ENCODE data around the gene TTC39B. TPM values are rescaled to one million over a fixed set of nuclear protein-coding genes. Genes with fewer than 3 reads are reported as not detected.
A peak's percentile ranks its signal among the peaks of the same experiment; 100 is the strongest.

TTC39B gene
- total and polyA plus RNA-seq, 3 experiments from 2014 or later: 6.9 to 12.1 (median 11.3) TPM

DNA sequence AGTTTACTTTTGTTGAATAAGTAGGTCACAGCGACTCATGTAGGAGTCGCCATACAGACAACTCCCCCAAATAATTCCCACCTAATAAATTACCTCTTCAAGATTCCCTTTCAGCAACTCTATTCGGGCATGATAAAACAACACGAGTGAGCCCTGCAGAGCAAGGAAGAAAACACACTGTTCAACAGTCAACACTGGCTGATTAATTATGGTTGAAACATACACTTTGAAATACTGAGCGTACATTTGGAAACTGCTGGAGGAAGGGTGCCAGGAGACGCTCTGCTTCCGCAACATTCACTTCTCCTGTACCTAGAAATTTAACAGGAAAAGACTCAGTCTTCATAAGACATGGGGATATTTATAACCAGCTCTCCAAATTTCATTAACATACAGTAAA, 117.5 kb downstream of the TTC39B start:
- Histone ChIP-seq H3K9me3 (ENCODE audit: low read length) (no peaks in the 10 kb centered on the region), H3K27ac (ENCODE audit: low read depth, low read length) (no peak overlapping the region), H3K36me3 (ENCODE audit: insufficient read depth, low read length) (peaks cover 31% of the 10 kb centered on the region), H3K27me3 (ENCODE audit: insufficient read depth, low read length, poor library complexity, severe bottlenecking) (no peaks in the 10 kb centered on the region), H3K4me1 (ENCODE audit: insufficient read depth, low read length) (peaks cover 4% of the 10 kb centered on the region), H3K4me3 (ENCODE audit: low read length) (no peak overlapping the region)
- peaks cover 10 to 16% (median 12%) of the 10 kb centered on the region in 3 donors for H3K4me1 Mint-ChIP-seq
- no peak for DNase-seq
- H3K4me3 Mint-ChIP-seq: no peak overlapping the region
- peak overlapping the region in 1 of 8 donors; percentile 48 for H3K27ac Mint-ChIP-seq
- H3K36me3 Mint-ChIP-seq: peaks cover 18 to 93% (median 44%) of the 10 kb centered on the region in 3 donors
- CTCF ChIA-PET: no interaction called here
- H3K9me3 Mint-ChIP-seq: no peaks in the 10 kb centered on the region
- POLR2A ChIA-PET: no interaction called here
- H3K27me3 Mint-ChIP-seq: no peaks in the 10 kb centered on the region

DNA sequence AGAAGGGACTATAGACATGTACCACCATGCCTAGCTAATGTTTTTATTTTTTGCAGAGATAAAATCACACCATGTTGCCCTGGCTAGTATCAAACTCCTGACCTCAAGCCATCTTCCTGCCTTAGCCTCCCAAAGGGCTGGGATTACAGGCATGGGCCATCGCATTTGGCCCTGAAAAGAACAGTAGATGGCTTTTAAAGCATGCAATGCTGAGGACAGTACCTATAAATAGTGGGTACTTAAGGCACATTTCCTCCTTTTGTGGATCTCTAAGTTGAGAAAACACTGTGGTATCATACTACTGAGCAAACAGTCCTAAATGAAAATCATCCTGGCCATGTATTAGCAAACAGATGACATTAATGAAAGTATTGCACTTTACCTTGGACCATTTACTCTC, 119.4 kb downstream of the TTC39B start:
- H3K36me3 Mint-ChIP-seq: peaks cover 17 to 94% (median 44%) of the 10 kb centered on the region in 3 donors
- H3K9me3 Mint-ChIP-seq: no peaks in the 10 kb centered on the region
- DNase-seq: no peak
- Histone ChIP-seq H3K4me1 (ENCODE audit: insufficient read depth, low read length) (peaks cover 4% of the 10 kb centered on the region), H3K27me3 (ENCODE audit: insufficient read depth, low read length, poor library complexity, severe bottlenecking) (no peaks in the 10 kb centered on the region), H3K36me3 (ENCODE audit: insufficient read depth, low read length) (peaks cover 27% of the 10 kb centered on the region), H3K4me3 (ENCODE audit: low read length) (no peak overlapping the region), H3K27ac (ENCODE audit: low read depth, low read length) (no peak overlapping the region), H3K9me3 (ENCODE audit: low read length) (no peaks in the 10 kb centered on the region)
- no peak overlapping the region for H3K4me3 Mint-ChIP-seq
- ChIA-PET CTCF (no interaction called here), POLR2A (no interaction called here)
- H3K27ac Mint-ChIP-seq: no peak overlapping the region
- H3K4me1 Mint-ChIP-seq: peaks cover 10 to 16% (median 12%) of the 10 kb centered on the region in 3 donors
- H3K27me3 Mint-ChIP-seq: no peaks in the 10 kb centered on the region

DNA sequence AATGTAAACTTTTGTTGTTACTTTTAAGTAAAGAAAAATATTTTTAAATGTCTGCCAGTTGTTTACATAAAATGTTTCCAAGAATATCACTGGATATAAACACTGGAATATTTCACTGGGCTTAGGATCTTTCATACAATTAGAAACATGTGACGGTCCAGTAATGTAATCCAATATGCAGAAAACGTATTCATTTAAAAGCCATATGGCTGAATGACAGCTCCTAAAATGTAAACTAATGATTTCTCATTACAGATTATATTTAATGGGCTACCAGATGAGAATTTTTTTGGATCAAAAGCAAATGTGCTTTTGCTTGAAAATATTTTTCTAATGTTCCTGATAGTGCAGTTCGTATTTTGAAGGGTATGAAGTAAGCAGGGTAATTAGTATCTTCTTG, 124.3 kb downstream of the TTC39B start:
- peaks cover 0 to 2% (median 0%) of the 10 kb centered on the region in 3 donors for H3K4me1 Mint-ChIP-seq
- peaks cover 25% of the 10 kb centered on the region for H3K36me3 ChIP-seq (ENCODE audit: insufficient read depth, low read length)
- H3K4me3 ChIP-seq (ENCODE audit: low read length): no peak overlapping the region
- DNase-seq: no peak
- no peaks in the 10 kb centered on the region for H3K4me1 ChIP-seq (ENCODE audit: insufficient read depth, low read length)
- H3K4me3 Mint-ChIP-seq: no peak overlapping the region
- no peak overlapping the region for H3K27ac Mint-ChIP-seq
- H3K27me3 Mint-ChIP-seq: no peaks in the 10 kb centered on the region
- ChIA-PET CTCF (no interaction called here), POLR2A (no interaction called here)
- no peaks in the 10 kb centered on the region for H3K27me3 ChIP-seq (ENCODE audit: insufficient read depth, low read length, poor library complexity, severe bottlenecking)
- H3K9me3 ChIP-seq (ENCODE audit: low read length): no peaks in the 10 kb centered on the region
- no peaks in the 10 kb centered on the region for H3K9me3 Mint-ChIP-seq
- H3K27ac ChIP-seq (ENCODE audit: low read depth, low read length): no peak overlapping the region
- peaks cover 21 to 81% (median 38%) of the 10 kb centered on the region in 3 donors for H3K36me3 Mint-ChIP-seq

DNA sequence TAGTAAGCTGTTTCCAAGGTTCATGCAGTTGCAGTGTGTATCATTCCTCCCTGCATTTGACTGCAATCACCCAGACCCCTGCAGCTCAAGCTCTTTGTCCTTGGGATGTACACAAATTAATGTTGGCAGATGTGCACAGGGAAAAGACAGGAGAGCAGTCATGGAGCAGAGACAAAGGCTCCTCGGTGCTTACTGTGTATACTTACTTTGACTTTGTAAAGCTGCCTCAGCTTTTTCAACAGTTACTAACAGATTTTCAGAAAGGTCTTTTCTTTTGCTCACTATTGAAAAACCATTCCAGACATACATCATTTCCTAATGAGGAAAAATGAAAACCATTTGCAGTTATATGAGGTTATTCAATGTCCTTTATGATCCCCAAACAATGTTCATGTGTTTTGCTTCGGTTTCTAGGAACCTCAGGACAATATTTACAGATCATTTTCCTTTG, 124.9 kb downstream of the TTC39B start:
- H3K9me3 ChIP-seq (ENCODE audit: low read length): no peaks in the 10 kb centered on the region
- H3K4me3 ChIP-seq (ENCODE audit: low read length): no peak overlapping the region
- H3K27me3 ChIP-seq (ENCODE audit: insufficient read depth, low read length, poor library complexity, severe bottlenecking): no peaks in the 10 kb centered on the region
- peaks cover 19% of the 10 kb centered on the region for H3K36me3 ChIP-seq (ENCODE audit: insufficient read depth, low read length)
- DNase-seq: no peak
- H3K27ac Mint-ChIP-seq: peak overlapping the region in 1 of 8 donors; percentile 21
- H3K27me3 Mint-ChIP-seq: no peaks in the 10 kb centered on the region
- H3K36me3 Mint-ChIP-seq: peaks cover 20 to 80% (median 39%) of the 10 kb centered on the region in 3 donors
- no peak overlapping the region for H3K27ac ChIP-seq (ENCODE audit: low read depth, low read length)
- H3K4me1 ChIP-seq (ENCODE audit: insufficient read depth, low read length): no peaks in the 10 kb centered on the region
- ChIA-PET POLR2A (no interaction called here), CTCF (no interaction called here)
- peaks cover 0 to 2% (median 0%) of the 10 kb centered on the region in 3 donors for H3K4me1 Mint-ChIP-seq
- H3K4me3 Mint-ChIP-seq: no peak overlapping the region
- H3K9me3 Mint-ChIP-seq: no peaks in the 10 kb centered on the region

DNA sequence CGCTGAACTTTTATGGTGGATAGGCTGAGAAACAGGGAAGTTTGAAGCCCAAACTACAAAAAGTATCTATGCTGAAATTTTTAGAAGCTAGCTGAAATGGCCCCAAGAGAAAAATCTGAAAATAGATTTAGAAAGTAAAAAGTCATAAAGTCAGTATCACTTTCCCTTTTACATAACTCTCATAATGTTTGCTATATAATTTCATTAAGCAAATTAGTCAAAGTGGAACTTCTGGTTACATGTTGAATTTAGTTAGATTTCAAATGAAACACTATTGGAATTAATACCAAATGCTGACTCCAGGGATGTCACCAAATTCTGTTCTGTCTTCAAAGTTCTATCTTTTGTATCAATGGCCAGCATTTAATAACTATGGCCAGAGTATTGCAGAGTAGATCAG, 126.9 kb downstream of the TTC39B start:
- no peaks in the 10 kb centered on the region for H3K27me3 Mint-ChIP-seq
- peaks cover 0 to 2% (median 0%) of the 10 kb centered on the region in 3 donors for H3K4me1 Mint-ChIP-seq
- no peak overlapping the region for H3K27ac ChIP-seq (ENCODE audit: low read depth, low read length)
- H3K9me3 Mint-ChIP-seq: no peaks in the 10 kb centered on the region
- DNase-seq: no peak
- H3K36me3 ChIP-seq (ENCODE audit: insufficient read depth, low read length): peaks cover 10% of the 10 kb centered on the region
- H3K4me3 Mint-ChIP-seq: no peak overlapping the region
- H3K27ac Mint-ChIP-seq: no peak overlapping the region
- H3K4me1 ChIP-seq (ENCODE audit: insufficient read depth, low read length): no peaks in the 10 kb centered on the region
- ChIA-PET POLR2A (no interaction called here), CTCF (no interaction called here)
- no peaks in the 10 kb centered on the region for H3K27me3 ChIP-seq (ENCODE audit: insufficient read depth, low read length, poor library complexity, severe bottlenecking)
- H3K9me3 ChIP-seq (ENCODE audit: low read length): no peaks in the 10 kb centered on the region
- H3K36me3 Mint-ChIP-seq: peaks cover 10 to 77% (median 35%) of the 10 kb centered on the region in 3 donors
- no peak overlapping the region for H3K4me3 ChIP-seq (ENCODE audit: low read length)

DNA sequence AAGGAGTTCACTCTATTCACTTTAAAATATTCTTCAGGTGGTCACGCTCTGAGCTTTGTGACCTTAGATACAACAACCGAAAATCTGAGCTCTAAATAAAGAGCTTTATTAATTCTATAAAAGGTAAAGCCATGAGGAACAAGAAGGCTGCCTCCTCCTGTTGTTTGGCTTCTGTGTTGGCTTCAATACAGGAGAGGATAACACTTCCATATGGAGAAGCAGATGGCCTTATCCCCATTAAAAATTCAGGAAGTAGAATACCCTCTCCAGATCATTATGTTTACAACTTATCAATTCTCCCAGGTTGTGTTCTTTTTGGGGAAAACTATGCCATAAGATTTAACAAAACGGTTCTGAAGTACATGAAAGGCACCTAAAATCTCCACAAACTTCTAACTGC, 128.4 kb downstream of the TTC39B start:
- Histone ChIP-seq H3K36me3 (ENCODE audit: insufficient read depth, low read length) (peaks cover 10% of the 10 kb centered on the region), H3K4me1 (ENCODE audit: insufficient read depth, low read length) (no peaks in the 10 kb centered on the region), H3K27ac (ENCODE audit: low read depth, low read length) (no peak overlapping the region), H3K4me3 (ENCODE audit: low read length) (no peak overlapping the region), H3K9me3 (ENCODE audit: low read length) (no peaks in the 10 kb centered on the region), H3K27me3 (ENCODE audit: insufficient read depth, low read length, poor library complexity, severe bottlenecking) (no peaks in the 10 kb centered on the region)
- H3K9me3 Mint-ChIP-seq: no peaks in the 10 kb centered on the region
- no peaks in the 10 kb centered on the region for H3K27me3 Mint-ChIP-seq
- ChIA-PET CTCF (no interaction called here), POLR2A (no interaction called here)
- no peak for DNase-seq
- peaks cover 0 to 2% (median 0%) of the 10 kb centered on the region in 3 donors for H3K4me1 Mint-ChIP-seq
- peaks cover 10 to 75% (median 37%) of the 10 kb centered on the region in 3 donors for H3K36me3 Mint-ChIP-seq
- H3K4me3 Mint-ChIP-seq: no peak overlapping the region
- H3K27ac Mint-ChIP-seq: peak overlapping the region in 1 of 8 donors; percentile 37

DNA sequence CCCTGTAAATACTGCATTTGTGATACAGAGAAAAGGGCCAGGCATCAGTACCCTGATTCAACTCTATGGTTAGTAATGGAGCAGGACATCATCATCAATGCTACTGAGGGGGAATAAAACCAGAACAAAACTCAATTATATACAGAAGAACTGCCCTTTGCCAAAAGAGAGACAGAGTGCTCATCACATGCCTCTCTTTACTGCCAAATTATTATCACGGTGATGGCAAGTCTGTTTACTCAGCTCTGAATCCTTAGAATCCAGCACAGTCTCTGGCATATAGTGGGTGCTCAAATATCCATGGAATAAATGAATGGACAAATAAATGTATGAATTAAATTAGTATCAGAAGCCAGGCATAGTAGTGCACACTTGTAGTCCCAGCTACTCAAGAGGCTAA, 130.2 kb downstream of the TTC39B start:
- Mint-ChIP-seq H3K27me3 (no peaks in the 10 kb centered on the region), H3K36me3 (peaks cover 10 to 78% (median 50%) of the 10 kb centered on the region in 3 donors), H3K4me1 (peaks cover 0 to 2% (median 0%) of the 10 kb centered on the region in 3 donors), H3K4me3 (no peak overlapping the region), H3K27ac (peak overlapping the region in 1 of 8 donors; percentile 22), H3K9me3 (no peaks in the 10 kb centered on the region)
- ChIA-PET POLR2A (no interaction called here), CTCF (interaction anchor here (0.9 kb wide), 1 partner anchor 9 kb away, joined by 3 read pairs; no protein-coding TSS in a partner anchor)
- no peak for DNase-seq
- H3K27ac ChIP-seq (ENCODE audit: low read depth, low read length): no peak overlapping the region
- no peak overlapping the region for H3K4me3 ChIP-seq (ENCODE audit: low read length)
- H3K4me1 ChIP-seq (ENCODE audit: insufficient read depth, low read length): no peaks in the 10 kb centered on the region
- H3K36me3 ChIP-seq (ENCODE audit: insufficient read depth, low read length): peaks cover 7% of the 10 kb centered on the region
- no peaks in the 10 kb centered on the region for H3K27me3 ChIP-seq (ENCODE audit: insufficient read depth, low read length, poor library complexity, severe bottlenecking)
- no peaks in the 10 kb centered on the region for H3K9me3 ChIP-seq (ENCODE audit: low read length)

DNA sequence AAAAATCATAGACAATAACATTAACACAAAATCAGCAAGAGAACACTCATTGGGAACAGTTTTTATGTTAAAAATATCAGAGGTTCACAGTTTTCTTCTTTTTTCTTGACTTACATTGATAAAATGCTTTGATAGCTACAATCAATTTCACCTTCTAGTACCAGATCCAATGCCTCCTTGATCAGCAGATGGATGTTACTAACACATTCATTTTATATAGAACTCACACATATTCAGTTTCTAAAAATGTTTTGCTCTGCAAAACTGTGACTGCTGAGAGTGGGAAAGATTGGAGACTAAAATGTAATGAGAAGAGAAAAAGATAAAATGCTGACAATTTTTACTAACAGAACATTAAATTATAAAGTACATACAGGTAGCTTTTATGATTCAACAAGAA, 143.1 kb downstream of the TTC39B start:
- Mint-ChIP-seq H3K4me1 (peaks cover 0 to 4% (median 4%) of the 10 kb centered on the region in 3 donors), H3K9me3 (no peaks in the 10 kb centered on the region), H3K36me3 (peaks cover under 1 to 17% (median 6%) of the 10 kb centered on the region in 3 donors), H3K27me3 (no peaks in the 10 kb centered on the region), H3K27ac (no peak overlapping the region), H3K4me3 (no peak overlapping the region)
- Histone ChIP-seq H3K4me3 (ENCODE audit: low read length) (no peak overlapping the region), H3K36me3 (ENCODE audit: insufficient read depth, low read length) (no peaks in the 10 kb centered on the region), H3K4me1 (ENCODE audit: insufficient read depth, low read length) (no peaks in the 10 kb centered on the region), H3K9me3 (ENCODE audit: low read length) (no peaks in the 10 kb centered on the region), H3K27me3 (ENCODE audit: insufficient read depth, low read length, poor library complexity, severe bottlenecking) (no peaks in the 10 kb centered on the region), H3K27ac (ENCODE audit: low read depth, low read length) (no peak overlapping the region)
- ChIA-PET POLR2A (no interaction called here), CTCF (no interaction called here)
- no peak for DNase-seq

Measured in CD8-positive, alpha-beta memory T cell (primary cell).